Stimulated activated CD4-positive, alpha-beta T cell treated with anti-CD3 and anti-CD28 coated beads, Interleukin-2, amount 100 ng/mL, for 4 hours (primary cell): ENCODE measurements around the gene ESPNL.
"Not testable (repeated sequence)": the region's sequence is repeated elsewhere in the genome, so short reads cannot be mapped to it uniquely, and the experiment has no call there.

Experiments used
- DNase-seq: peaks from one replicate; pipeline ENCODE4 v3.0.0-alpha.2; 2020; ENCODE audit warnings: low read depth

Gene ESPNL

GRCh38 chr2:238114851-238115660 lies 14.9 kb downstream of the ESPNL start:
- no peak for DNase-seq

GRCh38 chr2:238115709-238116108 lies 15.6 kb downstream of the ESPNL start:
- DNase-seq, result not testable (repeated sequence)

DNA sequence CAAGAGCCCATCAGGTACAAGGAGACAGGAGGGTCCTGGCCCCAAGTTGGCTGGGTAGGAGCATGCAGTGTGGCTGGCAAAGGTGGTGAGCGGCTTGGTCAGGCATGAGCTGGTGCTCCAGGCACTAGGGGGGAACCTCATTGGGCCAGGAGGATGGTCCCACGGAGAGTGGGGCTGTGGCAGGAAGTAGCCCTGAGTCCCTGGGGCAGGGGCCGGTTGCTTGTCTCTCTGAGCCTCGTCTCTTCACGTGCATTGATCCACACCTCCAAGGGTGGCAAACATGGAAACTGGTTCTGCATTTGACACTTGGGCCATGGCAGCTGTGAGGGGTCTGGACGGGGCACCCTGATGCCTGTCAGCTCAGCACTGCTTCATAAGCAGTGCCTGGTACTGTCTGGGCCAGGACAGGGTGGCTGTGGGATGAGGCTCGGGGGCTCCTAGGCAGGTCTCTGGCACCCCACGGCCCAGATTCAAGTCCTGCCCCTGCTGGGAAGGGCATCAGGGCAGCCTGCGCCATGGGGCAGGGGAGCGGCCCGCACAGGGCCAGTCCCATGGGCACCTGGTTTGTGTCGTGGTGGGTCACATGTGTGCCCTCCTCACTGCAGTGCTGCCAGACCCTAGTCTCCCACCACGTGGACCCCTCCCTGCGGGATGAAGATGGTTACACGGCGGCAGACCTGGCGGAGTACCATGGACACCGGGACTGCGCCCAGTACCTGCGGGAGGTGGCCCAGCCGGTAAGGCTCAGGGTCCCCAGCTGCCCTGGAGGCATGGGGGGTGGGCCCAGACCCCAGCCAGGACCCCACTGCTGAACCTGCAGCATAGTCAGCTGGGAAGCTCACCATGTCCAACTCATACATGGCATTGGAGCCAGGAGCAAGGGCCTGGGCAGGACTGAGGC lies 16.4 kb downstream of the ESPNL start:
- DNase-seq, result no peak

- DNase-seq, result no peak
Observed at GRCh38 chr2:238117199-238118154, 17.3 kb downstream of the ESPNL start.

- no peak for DNase-seq
Observed at GRCh38 chr2:238119756-238120462, 19.8 kb downstream of the ESPNL start.

DNA sequence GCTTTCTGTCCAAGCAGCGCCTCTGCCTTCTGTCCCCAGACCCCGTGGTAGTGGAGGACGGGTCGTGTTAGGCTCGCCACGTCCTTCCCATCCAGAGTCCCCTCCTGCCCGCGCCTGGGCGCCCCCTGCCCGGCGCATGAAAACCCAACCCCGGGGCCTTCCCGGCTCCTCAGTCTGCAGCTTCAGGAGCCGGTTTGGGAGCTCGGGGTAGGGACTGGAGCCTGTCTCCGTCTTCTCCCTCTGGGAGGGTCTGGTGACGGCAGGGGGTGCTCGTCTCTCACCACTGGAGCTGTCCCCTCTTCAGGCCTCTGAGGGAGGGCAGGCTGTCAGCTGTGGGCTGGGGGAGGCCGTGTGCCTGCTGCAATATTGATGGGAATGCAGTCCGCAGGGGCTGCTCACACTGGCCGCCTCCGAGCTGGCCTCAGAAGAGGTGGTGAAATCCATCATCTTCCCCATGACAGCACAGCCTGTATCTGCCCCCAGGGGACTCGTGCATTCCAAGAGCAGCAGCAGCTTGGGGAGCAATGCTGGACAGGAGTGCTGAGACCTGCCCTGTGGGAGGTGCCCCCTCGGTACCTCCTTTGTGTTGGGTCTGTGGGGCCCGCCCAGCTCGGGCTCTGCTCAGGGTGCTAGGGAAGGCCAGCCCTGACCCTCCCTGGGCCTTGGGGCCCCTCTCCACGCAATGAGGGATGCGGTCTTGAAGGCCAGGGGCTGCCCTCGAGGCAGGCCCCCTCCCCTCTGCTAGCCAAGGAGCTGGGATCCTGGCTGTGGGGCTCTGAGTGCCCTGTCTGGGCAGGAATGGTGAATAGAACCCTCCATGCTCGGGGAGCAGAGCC lies 20.5 kb downstream of the ESPNL start:
- DNase-seq, result no peak

DNA sequence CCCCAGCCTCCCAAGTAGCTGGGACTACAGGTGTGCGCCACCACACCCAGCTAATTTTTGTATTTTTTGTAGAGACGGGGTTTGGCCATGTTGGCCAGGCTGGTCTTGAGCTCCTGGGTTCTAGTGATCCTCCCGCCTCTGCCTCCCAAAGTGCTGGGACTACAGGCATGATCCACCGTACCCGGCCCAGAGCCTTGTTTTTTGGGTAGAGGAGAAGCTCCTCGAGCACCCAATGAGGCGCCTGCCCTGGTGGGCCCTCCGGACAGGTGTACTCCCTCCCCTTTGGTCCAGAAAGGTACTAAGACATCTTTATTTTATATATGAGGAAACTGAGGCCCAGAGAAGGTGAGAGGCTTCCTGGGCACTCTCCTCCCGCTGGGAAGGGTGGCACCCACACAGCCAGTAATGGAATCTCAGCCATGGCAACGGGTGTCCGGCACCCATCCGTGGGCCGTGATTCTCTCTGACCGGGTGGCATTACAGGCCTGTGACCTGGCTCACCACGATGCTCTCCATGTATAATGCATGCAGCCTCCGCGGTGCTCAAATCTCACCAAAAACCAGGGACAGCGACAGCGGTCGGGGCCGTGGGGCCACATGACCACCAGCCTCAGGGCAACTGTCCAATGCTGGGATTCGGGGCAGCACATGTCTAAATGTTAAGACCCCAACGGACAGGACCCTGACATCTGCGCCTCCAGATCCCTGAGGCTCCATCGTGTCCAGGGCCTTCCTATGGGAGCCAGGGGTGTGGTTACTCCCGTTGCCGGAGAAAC lies 21.6 kb downstream of the ESPNL start:
- DNase-seq, result no peak

DNA sequence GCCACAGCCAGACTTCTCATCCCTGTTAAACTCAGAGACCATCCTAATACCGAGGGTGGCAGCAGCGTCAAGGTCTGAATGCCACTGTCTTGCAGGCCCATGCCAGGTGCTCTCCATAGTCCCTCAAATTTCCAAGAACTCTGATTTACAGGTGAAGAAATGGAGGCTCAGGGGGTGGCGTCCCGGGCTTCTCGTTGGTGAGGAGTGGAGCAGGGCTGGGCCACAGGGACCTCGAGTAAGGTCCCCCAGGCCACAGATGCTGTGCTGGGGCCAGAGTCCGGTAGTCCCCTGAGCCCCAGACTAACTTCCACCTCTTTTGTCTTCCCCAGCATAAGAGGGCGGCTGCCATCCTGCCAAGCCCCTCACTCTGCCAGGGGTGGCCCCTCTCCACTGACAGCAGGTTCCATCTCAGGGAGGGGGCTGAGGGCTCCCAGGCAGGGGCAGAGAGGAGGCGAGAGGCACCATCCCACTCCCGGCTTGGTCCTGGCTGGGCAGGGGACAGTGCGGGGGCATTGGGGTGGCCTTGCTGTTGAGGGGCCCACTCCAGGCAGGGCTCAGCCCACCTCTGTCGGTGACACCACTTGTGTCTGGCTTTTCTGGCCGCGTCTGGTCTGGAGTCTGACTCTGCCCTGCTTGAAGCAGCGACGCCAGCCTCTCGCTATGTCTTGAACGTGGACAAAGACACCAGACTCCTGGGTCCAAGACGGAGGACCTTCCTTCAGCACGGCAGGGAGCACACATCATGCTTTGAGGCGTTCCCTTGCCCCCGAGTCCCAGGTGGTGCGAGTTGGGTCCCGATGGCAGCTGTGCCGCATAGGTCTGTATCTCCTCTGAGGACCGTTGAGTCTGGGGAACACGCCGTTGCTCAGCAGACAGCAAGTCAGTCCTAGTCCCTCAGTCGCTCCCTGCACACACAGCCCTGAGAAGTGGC lies 22.4 kb downstream of the ESPNL start:
- no peak for DNase-seq

DNA sequence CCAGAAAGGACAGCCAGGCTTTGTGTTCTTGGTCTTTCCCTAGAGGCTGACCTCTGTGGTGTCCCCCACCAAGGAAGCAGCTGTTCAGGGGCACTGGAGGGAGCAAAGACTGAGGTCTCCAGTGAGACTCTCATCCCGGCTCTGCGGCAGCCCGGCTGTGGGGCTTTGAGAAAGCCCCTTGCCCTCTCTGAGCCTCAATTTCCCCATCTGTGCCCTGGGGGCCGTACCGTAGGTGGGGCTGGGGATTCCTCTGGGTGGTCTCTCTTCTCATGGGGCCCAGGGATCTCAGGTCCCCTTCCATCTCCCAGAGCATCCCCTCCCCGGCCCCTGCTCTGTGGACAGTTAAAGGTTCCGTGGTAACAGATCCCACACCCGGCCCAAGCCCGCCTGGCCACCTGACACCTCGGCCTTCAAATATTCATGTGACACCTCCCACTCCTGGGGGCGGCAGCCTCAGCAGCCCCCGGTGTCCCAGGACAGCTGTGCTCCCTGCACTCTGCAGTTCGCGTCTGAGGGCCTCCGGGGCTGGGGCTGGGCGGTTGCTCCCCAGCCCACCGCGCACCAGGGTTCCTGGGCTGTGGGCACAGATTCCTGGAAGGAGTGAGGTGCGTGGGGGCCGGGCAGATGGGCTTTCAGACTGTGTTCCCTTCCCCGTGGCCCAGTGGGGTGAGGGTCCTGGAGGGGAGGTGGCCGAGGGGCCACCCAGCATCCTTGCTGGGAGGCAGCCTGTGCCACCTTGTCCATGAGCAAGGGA lies 23.3 kb downstream of the ESPNL start:
- no peak for DNase-seq

- DNase-seq, result no peak
Observed at GRCh38 chr2:238123991-238124470, 23.9 kb downstream of the ESPNL start.

DNA sequence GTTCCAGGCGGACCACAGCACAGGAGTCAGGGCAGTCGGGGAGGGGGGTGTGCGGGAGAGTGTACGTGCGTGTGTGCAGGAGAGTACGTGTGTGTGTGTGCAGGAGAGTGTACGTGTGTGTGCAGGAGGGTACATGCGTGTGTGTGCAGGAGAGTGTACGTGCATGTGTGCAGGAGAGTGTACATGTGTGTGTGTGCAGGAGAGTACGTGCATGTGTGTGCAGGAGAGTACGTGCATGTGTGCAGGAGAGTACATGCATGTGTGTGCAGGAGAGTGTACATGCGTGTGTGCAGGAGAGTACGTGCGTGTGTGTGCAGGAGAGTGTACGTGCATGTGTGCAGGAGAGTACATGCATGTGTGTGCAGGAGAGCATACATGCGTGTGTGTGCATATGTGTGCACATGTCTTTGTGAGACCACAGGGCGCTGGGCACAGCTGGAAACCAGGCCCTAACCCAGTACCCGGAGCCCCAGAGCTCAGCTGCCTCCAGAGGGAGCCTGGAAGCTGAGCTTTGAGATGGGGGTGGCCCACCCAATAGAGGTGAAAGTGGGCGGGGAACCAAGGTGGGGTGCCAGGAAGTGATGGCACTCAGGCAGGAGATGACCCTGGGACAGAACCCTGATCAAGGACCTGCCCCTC lies 24.5 kb downstream of the ESPNL start:
- DNase-seq, result no peak

DNA sequence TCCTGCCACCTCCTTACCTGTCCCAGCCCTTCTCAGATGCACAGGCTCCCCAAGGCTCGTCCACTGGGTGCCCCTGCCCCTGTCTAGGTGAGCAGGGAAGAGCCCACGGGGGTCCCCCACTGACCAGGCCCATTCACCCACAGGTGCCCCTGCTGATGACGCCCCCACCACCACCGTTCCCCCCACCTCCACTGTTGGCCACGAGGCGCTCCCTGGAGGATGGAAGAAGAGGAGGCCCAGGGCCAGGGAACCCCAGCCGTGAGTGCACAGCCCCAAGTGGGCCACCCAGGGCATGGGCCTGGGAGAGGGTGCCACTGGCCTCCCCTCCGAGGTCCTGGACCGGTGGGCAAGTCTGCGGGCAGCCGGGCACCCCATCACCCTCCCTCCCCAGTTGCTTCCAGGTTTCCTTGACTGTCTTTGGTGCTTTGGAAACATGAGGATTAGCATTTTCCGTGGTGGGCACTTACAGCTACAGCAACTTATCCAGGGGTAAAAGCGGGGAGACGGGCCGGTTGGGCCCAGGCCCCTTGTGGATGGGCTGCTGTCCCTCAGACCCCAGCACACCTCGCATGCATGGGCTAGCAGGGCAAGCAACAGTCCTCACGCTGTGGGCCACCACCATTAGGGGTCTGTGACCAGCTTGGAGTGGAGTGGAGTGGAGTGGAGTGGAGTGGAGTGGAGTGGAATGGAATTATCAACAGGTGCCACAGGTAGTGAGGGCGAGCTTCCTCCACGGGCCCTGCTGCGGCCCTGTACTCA lies 25.2 kb downstream of the ESPNL start:
- DNase-seq, result no peak

DNA sequence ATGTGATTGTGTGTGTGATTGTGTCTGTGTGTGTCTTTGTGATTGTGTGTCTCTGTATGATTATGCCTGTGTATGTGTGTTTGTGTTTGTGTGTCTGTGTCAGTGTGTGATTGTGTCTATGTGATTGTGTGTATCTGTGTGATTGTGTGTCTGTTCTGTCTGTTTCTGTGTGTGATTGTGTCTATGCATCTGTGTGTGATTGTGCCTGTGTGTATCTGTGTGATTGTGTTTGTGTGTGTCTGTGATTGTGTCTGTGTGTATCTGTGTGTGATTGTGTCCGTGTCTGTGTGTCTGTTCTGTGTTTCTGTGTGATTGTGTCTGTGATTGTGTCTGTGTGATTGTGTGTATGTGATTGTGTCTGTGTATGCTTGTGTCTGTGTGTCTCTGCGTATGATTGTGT lies 26.2 kb downstream of the ESPNL start:
- DNase-seq, result no peak

DNA sequence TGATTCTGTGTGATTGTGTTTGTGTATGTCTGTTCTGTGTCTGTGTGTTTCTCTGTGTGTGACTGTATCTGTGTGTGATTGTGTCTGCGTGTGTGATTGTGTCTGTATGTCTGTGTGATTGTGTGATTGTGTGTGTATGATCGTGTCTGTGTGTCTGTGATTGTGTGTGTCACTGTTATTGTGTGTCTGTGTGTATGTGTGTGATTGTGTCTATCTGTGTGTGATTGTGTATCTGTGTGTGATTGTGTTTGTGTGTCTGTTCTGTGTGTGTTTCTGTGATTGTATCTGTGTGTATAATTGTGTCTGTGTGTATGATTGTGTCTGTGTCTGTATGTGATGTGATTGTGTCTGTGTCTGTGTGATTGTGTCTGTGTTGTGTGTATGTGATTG lies 26.6 kb downstream of the ESPNL start:
- no peak for DNase-seq

DNA sequence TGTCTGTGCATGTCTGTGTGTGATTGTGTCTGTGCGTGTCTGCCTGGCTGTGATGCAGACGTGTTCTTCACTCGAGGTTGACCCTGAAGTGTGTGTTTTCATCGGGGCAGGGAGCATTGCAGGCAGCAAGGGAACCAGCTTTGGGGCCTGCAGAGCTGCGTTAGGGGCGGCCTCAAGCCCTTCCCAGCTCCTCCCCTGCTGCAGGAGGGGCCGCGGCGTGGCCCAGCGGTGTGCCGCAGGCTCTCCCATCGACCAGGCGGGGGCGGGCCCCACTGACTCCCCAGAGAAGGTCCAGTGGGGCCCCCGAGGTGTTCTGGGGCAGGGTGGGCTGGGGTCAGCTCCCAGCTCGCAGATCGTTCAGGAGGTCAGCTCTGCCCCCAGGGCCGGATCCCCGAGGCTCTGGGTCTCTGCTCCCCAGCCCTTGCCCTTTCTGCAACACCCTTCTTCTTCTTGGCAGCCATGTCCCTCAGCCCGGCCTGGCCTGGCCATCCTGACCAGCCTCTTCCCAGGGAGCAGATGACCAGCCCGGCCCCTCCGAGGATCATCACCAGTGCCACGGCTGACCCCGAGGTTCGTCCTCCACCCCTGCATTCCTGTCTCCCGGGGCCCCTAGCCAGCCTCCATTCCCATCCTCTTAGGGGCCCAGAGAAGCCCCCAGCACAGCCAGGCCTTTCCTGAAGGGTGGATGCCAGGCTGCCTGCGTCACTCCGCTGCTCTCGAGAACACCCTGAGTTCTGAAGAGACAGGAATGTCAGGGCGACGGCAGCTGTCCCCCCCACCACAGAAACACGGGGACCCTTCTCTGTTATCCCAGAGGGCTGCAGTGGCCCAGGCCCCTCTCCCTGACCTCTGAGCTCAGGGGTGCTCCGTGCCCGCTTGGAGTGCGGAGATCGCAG lies 27.3 kb downstream of the ESPNL start:
- no peak for DNase-seq
